Chondrocyte (in vitro differentiated cells): ENCODE measurements around the gene TCF7L1. TPM values are rescaled to one million over a fixed set of nuclear protein-coding genes. Genes with fewer than 3 reads are reported as not detected.
"Not testable (repeated sequence)": the region's sequence is repeated elsewhere in the genome, so short reads cannot be mapped to it uniquely, and the experiment has no call there.

Source experiments
- DNase-seq: peaks from one replicate; pipeline ENCODE4 v3.0.0; 2021; ENCODE audit warnings: mixed read lengths, low spot score
- H3K27ac Mint-ChIP-seq: one replicate; pipeline ENCODE4 v1.8.0; 2021; ENCODE audit warnings: mild to moderate bottlenecking, moderate library complexity, mixed read lengths; ENCODE audit not compliant: unreplicated experiment
- H3K27me3 Mint-ChIP-seq: 2 replicates; pipeline ENCODE4 v1.8.0; 2021; ENCODE audit warnings: low read depth, mixed read lengths
- H3K36me3 Mint-ChIP-seq: 2 replicates; pipeline ENCODE4 v1.8.0; 2021; ENCODE audit warnings: low read depth, mixed read lengths
- H3K4me1 Mint-ChIP-seq: 2 replicates; pipeline ENCODE4 v1.8.0; 2021; ENCODE audit warnings: low read depth, mild to moderate bottlenecking, mixed read lengths
- H3K4me3 Mint-ChIP-seq: one replicate; pipeline ENCODE4 v1.8.0; 2021; ENCODE audit warnings: mild to moderate bottlenecking, moderate library complexity, mixed read lengths; ENCODE audit not compliant: unreplicated experiment
- H3K9me3 Mint-ChIP-seq: 2 replicates; pipeline ENCODE4 v1.8.0; 2021; ENCODE audit warnings: low read depth, mixed read lengths
- CTCF ChIP-seq: fragments of 200-600 bp; sonication (generic); IDR thresholded peaks from 2 replicates; pipeline ENCODE4 v1.5.0; 2021; ENCODE audit warnings: antibody characterized with exemption, mild to moderate bottlenecking, moderate library complexity
- total RNA-seq: library from RNA; stranded (reverse); gene quantifications from 3 replicates; pipeline ENCODE4 v1.2.1, GENCODE V29; 2021

TCF7L1 gene
- total RNA-seq, 1 donor from 2014 or later = 35.0 TPM

- Mint-ChIP-seq H3K36me3 (no peaks in the 10 kb centered on the region), H3K4me3 (no peak overlapping the region), H3K27ac (no peak overlapping the region), H3K4me1 (peaks cover 45% of the 10 kb centered on the region), H3K27me3 (no peaks in the 10 kb centered on the region), H3K9me3 (no peaks in the 10 kb centered on the region)
- no peak for TF ChIP-seq CTCF
- no peak for DNase-seq
These were observed 19.7 kb downstream of the TCF7L1 start for GRCh38 chr2:85152895-85153294.

- no peak for TF ChIP-seq CTCF
- H3K9me3 Mint-ChIP-seq = no peaks in the 10 kb centered on the region
- H3K36me3 Mint-ChIP-seq = no peaks in the 10 kb centered on the region
- peaks cover 46% of the 10 kb centered on the region for H3K4me1 Mint-ChIP-seq
- no peak overlapping the region for H3K4me3 Mint-ChIP-seq
- H3K27ac Mint-ChIP-seq = peak overlapping the region; percentile 79
- DNase-seq = no peak
- no peaks in the 10 kb centered on the region for H3K27me3 Mint-ChIP-seq
These were observed 21.0 kb downstream of the TCF7L1 start for GRCh38 chr2:85154048-85154753.

- not testable (repeated sequence) for H3K4me3 Mint-ChIP-seq, H3K27me3 Mint-ChIP-seq, H3K9me3 Mint-ChIP-seq, DNase-seq, H3K36me3 Mint-ChIP-seq
- Mint-ChIP-seq H3K4me1 (peaks cover 46% of the 10 kb centered on the region), H3K27ac (peak overlapping the region; percentile 79)
These were observed 21.9 kb downstream of the TCF7L1 start for GRCh38 chr2:85155082-85155481.

GRCh38 chr2:85156153-85156552 lies 23.0 kb downstream of the TCF7L1 start:
- Mint-ChIP-seq H3K4me1 (peaks cover 46% of the 10 kb centered on the region), H3K9me3 (no peaks in the 10 kb centered on the region), H3K36me3 (no peaks in the 10 kb centered on the region), H3K4me3 (no peak overlapping the region), H3K27me3 (no peaks in the 10 kb centered on the region), H3K27ac (peak overlapping the region; percentile 84)
- TF ChIP-seq CTCF = no peak
- DNase-seq = no peak

- Mint-ChIP-seq H3K36me3 (no peaks in the 10 kb centered on the region), H3K4me3 (no peak overlapping the region), H3K4me1 (peaks cover 47% of the 10 kb centered on the region), H3K27ac (peak overlapping the region; percentile 84), H3K9me3 (no peaks in the 10 kb centered on the region), H3K27me3 (no peaks in the 10 kb centered on the region)
- no peak for DNase-seq
- no peak for TF ChIP-seq CTCF
These were observed 23.4 kb downstream of the TCF7L1 start for GRCh38 chr2:85156619-85157018.

- Mint-ChIP-seq H3K4me3 (no peak overlapping the region), H3K4me1 (peaks cover 54% of the 10 kb centered on the region), H3K27me3 (no peaks in the 10 kb centered on the region), H3K27ac (no peak overlapping the region), H3K9me3 (no peaks in the 10 kb centered on the region), H3K36me3 (no peaks in the 10 kb centered on the region)
- no peak for DNase-seq
- no peak for TF ChIP-seq CTCF
These were observed 24.2 kb downstream of the TCF7L1 start for GRCh38 chr2:85157345-85157744.
